ENCODE results near the gene ATP9A.

The ATP9A gene

DNA sequence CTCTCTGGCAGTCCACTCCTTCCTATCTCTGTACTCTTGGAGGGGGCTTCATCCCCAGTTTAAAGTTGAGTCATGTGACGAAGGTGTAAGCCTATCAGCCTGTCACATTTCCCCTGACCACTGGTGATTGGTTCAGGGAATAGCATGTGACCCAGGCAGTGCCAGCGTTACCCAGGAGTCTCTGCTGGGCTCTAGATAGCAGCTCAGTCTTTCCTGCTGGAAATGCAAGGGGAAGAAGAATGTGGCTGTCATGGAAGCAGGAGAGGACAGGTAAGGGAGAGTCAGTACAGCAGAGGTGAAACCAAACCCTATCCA is 190.1 kb downstream of the ATP9A start:
- no peak for DNase-seq (ENCODE audit: low read depth in 1 of 2, low spot score in 1 of 2)
- Histone ChIP-seq H3K27ac (replicated peaks) (no peak overlapping the region), H3K27me3 (ENCODE audit: insufficient read depth, poor library complexity, severe bottlenecking) (no peaks in the 10 kb centered on the region), H3K4me3 (replicated peaks; ENCODE audit: insufficient read depth, low read length) (no peak overlapping the region)
- TF ChIP-seq SPI1 (IDR thresholded peaks at IDR 0.05; ENCODE audit: borderline replicate concordance, low read depth) (no peak), GABPA (IDR thresholded peaks at IDR 0.05; ENCODE audit: low read depth) (no peak), POLR2AphosphoS5 (IDR thresholded peaks at IDR 0.05; ENCODE audit: low read depth) (no peak)
- TF ChIP-seq, protein P1, sequence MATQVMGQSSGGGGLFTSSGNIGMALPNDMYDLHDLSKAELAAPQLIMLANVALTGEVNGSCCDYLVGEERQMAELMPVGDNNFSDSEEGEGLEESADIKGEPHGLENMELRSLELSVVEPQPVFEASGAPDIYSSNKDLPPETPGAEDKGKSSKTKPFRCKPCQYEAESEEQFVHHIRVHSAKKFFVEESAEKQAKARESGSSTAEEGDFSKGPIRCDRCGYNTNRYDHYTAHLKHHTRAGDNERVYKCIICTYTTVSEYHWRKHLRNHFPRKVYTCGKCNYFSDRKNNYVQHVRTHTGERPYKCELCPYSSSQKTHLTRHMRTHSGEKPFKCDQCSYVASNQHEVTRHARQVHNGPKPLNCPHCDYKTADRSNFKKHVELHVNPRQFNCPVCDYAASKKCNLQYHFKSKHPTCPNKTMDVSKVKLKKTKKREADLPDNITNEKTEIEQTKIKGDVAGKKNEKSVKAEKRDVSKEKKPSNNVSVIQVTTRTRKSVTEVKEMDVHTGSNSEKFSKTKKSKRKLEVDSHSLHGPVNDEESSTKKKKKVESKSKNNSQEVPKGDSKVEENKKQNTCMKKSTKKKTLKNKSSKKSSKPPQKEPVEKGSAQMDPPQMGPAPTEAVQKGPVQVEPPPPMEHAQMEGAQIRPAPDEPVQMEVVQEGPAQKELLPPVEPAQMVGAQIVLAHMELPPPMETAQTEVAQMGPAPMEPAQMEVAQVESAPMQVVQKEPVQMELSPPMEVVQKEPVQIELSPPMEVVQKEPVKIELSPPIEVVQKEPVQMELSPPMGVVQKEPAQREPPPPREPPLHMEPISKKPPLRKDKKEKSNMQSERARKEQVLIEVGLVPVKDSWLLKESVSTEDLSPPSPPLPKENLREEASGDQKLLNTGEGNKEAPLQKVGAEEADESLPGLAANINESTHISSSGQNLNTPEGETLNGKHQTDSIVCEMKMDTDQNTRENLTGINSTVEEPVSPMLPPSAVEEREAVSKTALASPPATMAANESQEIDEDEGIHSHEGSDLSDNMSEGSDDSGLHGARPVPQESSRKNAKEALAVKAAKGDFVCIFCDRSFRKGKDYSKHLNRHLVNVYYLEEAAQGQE (IDR thresholded peaks at IDR 0.05; ENCODE audit: insufficient replicate concordance, low read depth): no peak
- TF ChIP-seq, protein P2, sequence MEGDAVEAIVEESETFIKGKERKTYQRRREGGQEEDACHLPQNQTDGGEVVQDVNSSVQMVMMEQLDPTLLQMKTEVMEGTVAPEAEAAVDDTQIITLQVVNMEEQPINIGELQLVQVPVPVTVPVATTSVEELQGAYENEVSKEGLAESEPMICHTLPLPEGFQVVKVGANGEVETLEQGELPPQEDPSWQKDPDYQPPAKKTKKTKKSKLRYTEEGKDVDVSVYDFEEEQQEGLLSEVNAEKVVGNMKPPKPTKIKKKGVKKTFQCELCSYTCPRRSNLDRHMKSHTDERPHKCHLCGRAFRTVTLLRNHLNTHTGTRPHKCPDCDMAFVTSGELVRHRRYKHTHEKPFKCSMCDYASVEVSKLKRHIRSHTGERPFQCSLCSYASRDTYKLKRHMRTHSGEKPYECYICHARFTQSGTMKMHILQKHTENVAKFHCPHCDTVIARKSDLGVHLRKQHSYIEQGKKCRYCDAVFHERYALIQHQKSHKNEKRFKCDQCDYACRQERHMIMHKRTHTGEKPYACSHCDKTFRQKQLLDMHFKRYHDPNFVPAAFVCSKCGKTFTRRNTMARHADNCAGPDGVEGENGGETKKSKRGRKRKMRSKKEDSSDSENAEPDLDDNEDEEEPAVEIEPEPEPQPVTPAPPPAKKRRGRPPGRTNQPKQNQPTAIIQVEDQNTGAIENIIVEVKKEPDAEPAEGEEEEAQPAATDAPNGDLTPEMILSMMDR (IDR thresholded peaks at IDR 0.05; ENCODE audit: insufficient read depth, low read length): no peak

DNA sequence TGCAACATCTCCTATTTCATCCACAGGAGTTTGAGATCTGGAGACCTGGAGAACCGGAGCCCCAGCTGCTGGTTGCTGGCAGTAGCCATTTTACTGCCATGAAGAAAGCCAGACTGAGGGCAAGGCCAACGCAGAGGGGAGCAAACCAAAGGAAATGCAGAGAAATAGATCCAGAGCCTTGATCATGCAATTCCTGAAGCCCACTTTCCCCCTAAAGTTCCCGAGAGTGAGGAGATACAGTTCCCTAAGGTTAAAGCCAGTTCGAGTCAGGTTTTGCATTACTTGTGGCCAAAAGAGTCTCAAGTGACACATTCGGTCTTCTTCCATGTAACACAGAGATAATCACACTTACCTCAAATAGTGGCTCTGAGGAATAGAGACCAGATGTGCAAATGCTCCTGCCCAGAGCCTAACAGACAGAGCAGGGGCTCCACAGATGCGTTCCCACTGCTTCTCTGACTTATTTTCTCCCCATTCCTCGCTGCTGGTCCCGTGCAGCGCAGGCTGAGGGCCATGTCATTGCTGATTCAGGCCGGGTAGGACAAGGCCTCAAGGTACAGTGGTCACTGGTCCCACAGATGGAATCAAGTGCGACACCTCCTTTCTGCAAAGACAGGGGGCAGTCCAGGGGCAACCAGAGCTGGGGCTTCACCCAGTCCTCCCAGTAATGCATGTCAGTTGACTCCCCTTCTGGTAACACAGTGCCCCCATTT is 190.6 kb downstream of the ATP9A start:
- no peaks in the 10 kb centered on the region for H3K27me3 ChIP-seq (ENCODE audit: insufficient read depth, poor library complexity, severe bottlenecking)
- H3K27ac ChIP-seq (replicated peaks): no peak overlapping the region
- TF ChIP-seq GABPA (IDR thresholded peaks at IDR 0.05; ENCODE audit: low read depth) (no peak), POLR2AphosphoS5 (IDR thresholded peaks at IDR 0.05; ENCODE audit: low read depth) (no peak), SPI1 (IDR thresholded peaks at IDR 0.05; ENCODE audit: borderline replicate concordance, low read depth) (no peak)
- TF ChIP-seq, protein P2 (IDR thresholded peaks at IDR 0.05; ENCODE audit: insufficient read depth, low read length): no peak
- TF ChIP-seq, protein P1 (IDR thresholded peaks at IDR 0.05; ENCODE audit: insufficient replicate concordance, low read depth): no peak
- no peak for DNase-seq (ENCODE audit: low read depth in 1 of 2, low spot score in 1 of 2)
- no peak overlapping the region for H3K4me3 ChIP-seq (replicated peaks; ENCODE audit: insufficient read depth, low read length)

DNA sequence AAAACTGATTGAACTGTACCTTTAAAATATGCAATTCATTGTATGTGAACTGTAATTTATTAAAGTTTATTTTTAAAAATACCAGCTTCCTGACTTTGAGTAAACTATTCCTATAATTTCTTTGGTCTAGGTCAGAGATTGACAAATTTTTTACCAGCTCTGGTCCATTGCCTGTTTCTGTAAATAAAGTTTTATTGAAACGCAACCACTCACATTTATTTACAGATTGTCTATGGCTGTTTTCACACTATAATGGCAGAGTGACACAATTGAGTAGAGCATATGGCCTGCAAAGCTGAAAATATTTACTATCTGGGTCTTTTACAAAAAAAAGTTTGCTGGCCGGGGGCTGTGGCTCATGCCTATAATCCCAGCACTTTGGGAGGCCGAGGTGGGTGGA is 192.7 kb downstream of the ATP9A start:
- Histone ChIP-seq H3K27ac (replicated peaks) (no peak overlapping the region), H3K27me3 (ENCODE audit: insufficient read depth, poor library complexity, severe bottlenecking) (no peaks in the 10 kb centered on the region), H3K4me3 (replicated peaks; ENCODE audit: insufficient read depth, low read length) (no peak overlapping the region)
- DNase-seq (ENCODE audit: low read depth in 1 of 2, low spot score in 1 of 2): no peak
- no peak for TF ChIP-seq POLR2AphosphoS5 (IDR thresholded peaks at IDR 0.05; ENCODE audit: low read depth)
- TF ChIP-seq, protein P1 (IDR thresholded peaks at IDR 0.05; ENCODE audit: insufficient replicate concordance, low read depth): no peak
- TF ChIP-seq, protein P2 (IDR thresholded peaks at IDR 0.05; ENCODE audit: insufficient read depth, low read length): no peak
- no peak for TF ChIP-seq GABPA (IDR thresholded peaks at IDR 0.05; ENCODE audit: low read depth)
- no peak for TF ChIP-seq SPI1 (IDR thresholded peaks at IDR 0.05; ENCODE audit: borderline replicate concordance, low read depth)

Measured in HL-60 (cell line).